Stomach smooth muscle (tissue), 2 donors: ENCODE data around the gene ANKRA2.

ENCODE experiments used
- H3K27ac ChIP-seq: one replicate; pipeline ENCODE4 v1.7.0; 2013; ENCODE audit warnings: mild to moderate bottlenecking, low read length, inconsistent platforms
- H3K27me3 ChIP-seq, 2 donors: one replicate each; pipeline ENCODE4 v1.7.0; 2013; ENCODE audit warnings: low read length in 2 of 2; ENCODE audit not compliant: insufficient read depth in 2 of 2, control insufficient read depth in 1 of 2
- H3K36me3 ChIP-seq, 2 donors: one replicate each; pipeline ENCODE4 v1.7.0; 2013; ENCODE audit warnings: low read length in 2 of 2; ENCODE audit not compliant: control insufficient read depth in 2 of 2, insufficient read depth in 2 of 2
- H3K4me1 ChIP-seq: one replicate; pipeline ENCODE4 v1.7.0; 2013; ENCODE audit warnings: low read length; ENCODE audit not compliant: control insufficient read depth, insufficient read depth
- H3K4me3 ChIP-seq, 2 donors: one replicate each; pipeline ENCODE4 v1.7.0; 2013; ENCODE audit warnings: low read length in 2 of 2
- H3K9ac ChIP-seq, 2 donors: one replicate each; pipeline ENCODE4 v1.7.0; 2013; ENCODE audit warnings: low read length in 2 of 2, mild to moderate bottlenecking in 1 of 2
- H3K9me3 ChIP-seq, 2 donors: one replicate each; pipeline ENCODE4 v1.7.0; 2013; ENCODE audit warnings: low read length in 2 of 2; ENCODE audit not compliant: control insufficient read depth in 2 of 2
- donor health status: healthy.
- donor health status: Pancreatic carcinoma.

ANKRA2 gene

DNA sequence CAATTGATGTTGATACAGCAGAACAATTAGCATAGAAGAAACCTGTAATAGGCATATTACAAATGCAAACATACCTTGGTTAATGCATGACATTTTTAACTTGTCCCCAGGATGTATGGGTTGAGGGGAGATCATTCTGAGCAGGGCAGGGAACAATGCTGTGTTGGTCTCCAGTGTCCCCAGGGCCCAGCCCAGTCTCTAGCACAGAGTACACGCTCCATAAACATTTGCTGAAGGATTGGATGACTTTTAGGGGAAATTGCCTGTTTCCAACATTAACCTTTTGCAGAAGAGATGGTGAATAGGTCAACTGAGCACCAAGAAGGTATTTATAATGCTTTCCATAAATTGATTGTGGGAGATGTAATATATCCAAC lies 20.0 kb downstream of the ANKRA2 start:
- no peak overlapping the region for H3K9ac ChIP-seq
- H3K36me3 ChIP-seq, result no peaks in the 10 kb centered on the region
- no peaks in the 10 kb centered on the region for H3K27me3 ChIP-seq
- H3K27ac ChIP-seq, result no peak overlapping the region
- H3K9me3 ChIP-seq, result no peaks in the 10 kb centered on the region
- H3K4me3 ChIP-seq, result no peak overlapping the region
- H3K4me1 ChIP-seq, result no peaks in the 10 kb centered on the region

DNA sequence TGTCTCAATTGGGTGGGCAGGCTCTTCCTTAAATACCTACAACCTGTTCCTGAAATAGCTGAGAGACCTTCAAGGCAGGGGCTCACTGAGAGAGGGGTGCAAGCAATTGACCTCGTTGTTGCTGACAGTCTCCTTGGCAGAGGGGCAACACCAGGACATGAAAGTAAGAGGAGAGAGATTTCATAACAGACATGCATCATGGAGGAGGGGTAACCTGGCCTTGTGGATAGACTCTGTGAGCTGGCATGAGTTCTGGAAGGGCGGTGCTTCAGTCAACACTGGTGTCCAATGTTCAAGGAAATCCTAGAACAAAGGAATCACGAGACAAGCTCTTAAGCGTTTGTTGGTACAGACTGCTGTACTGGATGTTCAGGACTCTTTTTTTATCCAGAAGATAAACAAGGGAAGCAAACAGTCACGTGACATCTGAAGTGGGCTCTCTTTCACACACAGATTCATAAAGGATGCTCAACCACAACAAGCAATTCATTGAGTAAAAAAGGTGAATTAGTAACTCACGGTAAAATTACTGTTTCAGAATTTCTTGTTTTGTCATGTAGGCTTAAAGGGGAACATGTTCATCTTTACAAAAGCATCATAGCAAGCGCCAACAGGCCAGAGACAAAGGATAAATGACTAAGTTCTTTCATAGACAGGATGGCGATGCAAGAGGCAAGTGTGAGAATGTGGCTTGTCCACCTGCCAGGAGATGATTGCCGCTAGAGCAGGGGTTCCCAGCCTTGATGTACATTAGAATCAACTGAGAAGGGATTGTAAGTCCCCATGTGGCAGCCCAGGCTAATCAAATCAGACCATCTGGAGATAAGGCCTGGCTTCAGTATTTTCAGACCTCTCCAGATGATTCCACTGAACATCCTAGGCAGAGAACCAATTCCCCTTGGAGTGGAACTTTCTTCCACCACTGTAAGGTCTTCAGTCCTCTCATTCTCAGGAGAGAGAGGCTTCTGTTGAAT lies 20.7 kb downstream of the ANKRA2 start:
- H3K27ac ChIP-seq, result no peak overlapping the region

DNA sequence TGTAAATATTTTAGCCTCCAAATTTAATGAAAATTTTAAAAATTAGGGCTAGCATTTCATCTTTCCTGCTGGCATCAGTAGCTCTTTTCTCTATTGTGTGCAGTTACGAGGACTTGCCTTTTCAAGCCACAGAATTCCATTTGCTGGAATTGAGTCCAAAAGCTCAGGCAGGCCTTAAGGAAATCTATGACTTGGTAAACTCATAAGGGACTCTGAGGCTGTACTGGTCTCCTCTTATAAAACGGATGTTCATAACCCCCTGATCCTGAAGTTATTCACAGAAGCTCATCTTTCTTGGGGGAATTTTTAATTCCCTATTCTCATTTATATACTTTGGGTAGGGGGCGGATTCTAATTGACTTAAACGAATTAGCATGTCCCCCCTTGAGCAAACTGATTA lies 23.4 kb downstream of the ANKRA2 start:
- Histone ChIP-seq H3K27ac (no peak overlapping the region), H3K27me3 (no peaks in the 10 kb centered on the region), H3K36me3 (no peaks in the 10 kb centered on the region), H3K9me3 (no peaks in the 10 kb centered on the region), H3K9ac (no peak overlapping the region), H3K4me3 (no peak overlapping the region), H3K4me1 (no peaks in the 10 kb centered on the region)

More for the DNA sequence above, 20.7 kb downstream of the ANKRA2 start:
- H3K4me3 ChIP-seq, result no peak overlapping the region
- no peak overlapping the region for H3K9ac ChIP-seq
- H3K9me3 ChIP-seq, result no peaks in the 10 kb centered on the region
- H3K4me1 ChIP-seq, result no peaks in the 10 kb centered on the region
- H3K36me3 ChIP-seq, result no peaks in the 10 kb centered on the region
- H3K27me3 ChIP-seq, result no peaks in the 10 kb centered on the region

DNA sequence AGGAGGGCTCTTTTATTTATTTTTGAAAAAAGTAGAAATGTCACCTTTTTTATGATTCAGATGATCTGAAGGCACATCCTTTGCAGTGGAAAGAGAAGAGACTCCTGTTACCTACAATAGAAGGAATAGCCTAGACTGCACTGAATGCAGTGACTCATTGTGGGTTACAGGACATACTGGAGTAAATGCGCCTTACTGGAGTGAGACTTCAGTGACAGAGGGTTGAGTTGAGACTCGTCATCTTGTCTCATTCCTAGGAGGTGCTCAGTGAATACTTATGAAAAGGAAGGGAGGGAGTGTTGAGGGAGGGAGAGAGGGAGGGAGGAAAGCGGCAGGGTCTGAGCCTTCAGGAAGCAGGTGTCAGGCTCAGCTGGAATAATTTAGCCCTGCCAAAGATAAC lies 25.2 kb downstream of the ANKRA2 start:
- H3K4me3 ChIP-seq, result no peak overlapping the region
- no peaks in the 10 kb centered on the region for H3K27me3 ChIP-seq
- no peaks in the 10 kb centered on the region for H3K36me3 ChIP-seq
- no peak overlapping the region for H3K9ac ChIP-seq
- no peaks in the 10 kb centered on the region for H3K9me3 ChIP-seq
- no peak overlapping the region for H3K27ac ChIP-seq
- no peaks in the 10 kb centered on the region for H3K4me1 ChIP-seq

DNA sequence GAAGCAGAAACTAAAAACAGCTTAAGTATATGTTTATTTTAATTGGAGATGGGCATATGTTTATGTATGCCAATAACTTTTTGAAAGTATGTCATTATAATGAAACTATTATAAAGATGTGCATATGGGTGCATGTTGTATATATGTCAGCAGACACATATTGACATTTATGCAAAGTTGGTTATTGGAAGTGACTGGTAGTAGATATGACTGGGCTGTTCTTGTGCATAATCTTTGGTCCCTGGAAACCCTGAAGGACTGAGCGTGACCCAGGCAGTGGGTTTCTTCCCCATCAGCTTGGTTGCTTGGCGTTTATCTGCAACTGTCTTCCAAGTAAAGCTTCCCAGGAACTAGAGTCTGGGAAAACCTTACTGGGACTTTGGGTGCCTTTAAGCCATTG lies 25.7 kb downstream of the ANKRA2 start:
- Histone ChIP-seq H3K36me3 (no peaks in the 10 kb centered on the region), H3K9ac (no peak overlapping the region), H3K9me3 (no peaks in the 10 kb centered on the region)

DNA sequence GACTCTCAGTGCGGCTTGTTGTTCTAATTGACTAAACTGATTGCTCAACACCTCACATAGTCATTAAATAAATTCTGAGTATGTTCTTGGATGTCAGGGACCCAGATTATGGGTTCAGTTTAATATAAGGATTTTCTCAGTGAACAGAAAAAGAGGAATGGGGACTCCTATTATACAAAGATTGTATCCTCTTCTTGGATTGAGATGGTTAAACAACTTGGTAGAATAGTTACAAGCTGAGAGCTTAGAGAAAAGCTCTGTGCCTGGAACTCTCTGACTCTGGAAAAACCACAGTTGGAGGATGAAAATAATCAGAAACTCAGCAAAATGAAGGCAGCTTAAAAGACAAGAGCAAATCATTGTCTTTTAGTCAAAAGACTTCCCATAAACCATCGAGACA lies 30.5 kb downstream of the ANKRA2 start:
- no peak overlapping the region for H3K4me3 ChIP-seq
- H3K9me3 ChIP-seq, result no peaks in the 10 kb centered on the region
- H3K4me1 ChIP-seq, result no peaks in the 10 kb centered on the region
- H3K27ac ChIP-seq, result no peak overlapping the region
- H3K27me3 ChIP-seq, result no peaks in the 10 kb centered on the region
- H3K36me3 ChIP-seq, result no peaks in the 10 kb centered on the region
- no peak overlapping the region for H3K9ac ChIP-seq

More for the DNA sequence above, 25.7 kb downstream of the ANKRA2 start:
- H3K4me3 ChIP-seq, result no peak overlapping the region
- H3K27me3 ChIP-seq, result no peaks in the 10 kb centered on the region
- no peaks in the 10 kb centered on the region for H3K4me1 ChIP-seq
- H3K27ac ChIP-seq, result no peak overlapping the region

DNA sequence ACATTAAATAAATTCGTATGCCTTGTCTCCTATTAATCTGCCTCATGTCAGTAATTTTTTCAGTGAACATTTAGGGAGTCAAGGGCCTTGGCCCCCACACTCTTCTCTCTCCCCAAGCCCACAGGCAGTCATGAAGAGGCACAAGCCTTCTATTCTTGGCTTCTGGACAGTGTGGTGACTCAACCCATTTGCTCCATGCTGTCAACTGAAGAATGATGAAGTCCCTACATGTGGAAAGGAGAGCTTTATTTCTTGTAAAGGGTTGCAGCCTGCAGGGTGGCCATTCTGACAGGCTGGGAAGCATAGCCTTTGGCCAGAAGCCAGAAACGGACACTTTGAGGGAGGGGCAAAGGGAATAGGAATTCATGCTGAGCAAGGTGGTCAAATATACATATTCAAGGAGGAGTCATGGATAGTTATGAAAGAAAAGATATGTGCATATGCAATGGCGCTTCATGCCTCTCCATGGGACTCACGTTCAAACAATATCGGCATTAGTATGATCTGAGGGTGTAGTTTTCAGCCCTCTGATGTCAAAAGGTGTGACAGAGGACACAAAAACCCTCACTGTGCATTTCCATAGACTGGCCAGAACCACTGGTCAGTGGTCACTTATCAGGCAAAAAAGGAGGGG lies 31.3 kb downstream of the ANKRA2 start:
- H3K9ac ChIP-seq, result no peak overlapping the region

DNA sequence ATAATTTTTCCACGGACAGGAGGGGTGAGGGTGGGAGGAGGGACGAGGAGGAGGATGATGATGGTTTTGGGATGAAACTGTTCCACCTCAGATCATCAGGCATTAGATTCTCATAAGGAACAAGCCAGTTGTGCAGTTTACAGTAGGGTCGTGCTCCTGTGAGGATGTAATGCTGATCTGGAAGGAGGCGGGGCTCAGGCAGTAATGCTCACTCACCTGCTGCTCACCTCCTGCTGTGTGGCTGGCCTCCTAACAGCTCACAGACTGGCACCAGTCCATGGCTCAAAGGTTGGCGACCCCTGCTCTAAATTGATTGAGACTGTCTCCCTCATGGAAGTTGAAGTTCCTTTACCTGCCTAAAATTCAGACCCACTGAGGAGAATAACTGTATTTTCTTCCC lies 33.2 kb downstream of the ANKRA2 start:
- H3K9ac ChIP-seq, result no peak overlapping the region

More for the DNA sequence above, 31.3 kb downstream of the ANKRA2 start:
- H3K27ac ChIP-seq, result no peak overlapping the region
- no peaks in the 10 kb centered on the region for H3K36me3 ChIP-seq
- H3K4me1 ChIP-seq, result no peaks in the 10 kb centered on the region
- H3K9me3 ChIP-seq, result no peaks in the 10 kb centered on the region
- no peak overlapping the region for H3K4me3 ChIP-seq
- H3K27me3 ChIP-seq, result no peaks in the 10 kb centered on the region

DNA sequence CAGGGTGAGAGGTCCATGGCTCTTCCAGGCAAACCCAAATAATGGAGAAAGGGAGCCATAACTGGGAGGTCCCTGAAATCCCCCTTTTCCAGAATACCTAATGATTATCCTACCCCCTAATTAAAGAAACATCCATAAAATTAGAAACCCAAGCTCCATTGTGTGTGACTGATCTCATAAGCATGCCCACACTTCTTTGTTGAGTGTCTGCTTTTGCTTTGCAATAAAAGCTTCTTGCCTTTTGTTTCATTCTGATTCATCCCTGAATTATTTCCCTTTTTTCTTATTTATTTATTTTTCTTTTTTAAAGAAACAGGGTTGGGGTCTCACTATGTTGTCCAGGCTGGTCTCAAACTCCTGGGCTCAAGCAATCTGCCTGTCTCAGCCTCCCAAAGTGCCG lies 34.1 kb downstream of the ANKRA2 start:
- no peaks in the 10 kb centered on the region for H3K4me1 ChIP-seq
- no peaks in the 10 kb centered on the region for H3K36me3 ChIP-seq
- no peak overlapping the region for H3K4me3 ChIP-seq
- H3K27me3 ChIP-seq, result no peaks in the 10 kb centered on the region
- H3K9me3 ChIP-seq, result no peaks in the 10 kb centered on the region
- no peak overlapping the region for H3K9ac ChIP-seq
- H3K27ac ChIP-seq, result no peak overlapping the region

More for the DNA sequence above, 33.2 kb downstream of the ANKRA2 start:
- Histone ChIP-seq H3K27ac (no peak overlapping the region), H3K27me3 (no peaks in the 10 kb centered on the region), H3K4me3 (no peak overlapping the region), H3K9me3 (no peaks in the 10 kb centered on the region), H3K36me3 (no peaks in the 10 kb centered on the region), H3K4me1 (no peaks in the 10 kb centered on the region)

DNA sequence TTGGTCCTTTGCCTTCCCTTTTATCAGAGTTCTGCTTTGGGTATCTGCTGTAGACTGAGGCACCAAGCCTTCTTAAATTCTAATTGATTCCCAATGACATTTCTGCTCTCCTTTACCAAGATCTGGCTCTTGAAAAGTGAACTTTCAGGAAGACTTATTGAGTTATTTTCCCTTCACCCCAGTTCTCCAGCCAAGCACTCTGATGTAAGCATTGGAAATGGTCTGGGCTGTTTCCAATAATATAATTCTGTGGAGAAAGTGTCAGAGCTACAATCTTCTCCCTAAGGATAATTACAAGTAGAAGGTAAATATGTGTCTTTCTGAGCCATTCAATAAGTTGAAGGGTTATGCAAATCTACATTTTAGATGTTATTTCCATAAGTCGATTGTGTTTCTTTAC lies 36.4 kb downstream of the ANKRA2 start:
- H3K4me3 ChIP-seq, result no peak overlapping the region
- H3K9me3 ChIP-seq, result no peaks in the 10 kb centered on the region
- no peaks in the 10 kb centered on the region for H3K27me3 ChIP-seq
- no peak overlapping the region for H3K27ac ChIP-seq
- H3K4me1 ChIP-seq, result peaks cover 3% of the 10 kb centered on the region
- no peaks in the 10 kb centered on the region for H3K36me3 ChIP-seq
- H3K9ac ChIP-seq, result no peak overlapping the region

DNA sequence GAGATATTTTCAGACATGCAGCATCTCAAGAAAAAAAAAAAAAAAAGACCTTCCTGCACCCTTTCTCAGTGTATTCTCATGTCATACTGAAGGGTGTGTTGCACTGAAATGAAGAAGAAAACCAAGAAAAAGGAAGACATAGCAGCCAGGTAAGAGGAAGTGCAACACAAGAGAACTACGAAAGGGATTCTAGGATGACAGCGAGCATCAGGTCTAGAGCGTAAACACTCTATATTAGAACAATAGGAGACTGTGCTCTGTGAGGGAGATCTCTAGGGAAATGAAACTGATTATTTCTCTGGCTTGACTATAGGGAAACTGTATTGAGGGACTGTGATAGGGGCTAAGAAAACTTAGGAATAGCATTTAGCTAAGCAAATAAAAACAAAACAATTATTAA lies 37.2 kb downstream of the ANKRA2 start:
- peaks cover 3% of the 10 kb centered on the region for H3K4me1 ChIP-seq
- H3K9me3 ChIP-seq, result no peaks in the 10 kb centered on the region
- no peak overlapping the region for H3K27ac ChIP-seq
- H3K4me3 ChIP-seq, result no peak overlapping the region
- H3K27me3 ChIP-seq, result no peaks in the 10 kb centered on the region
- no peak overlapping the region for H3K9ac ChIP-seq
- H3K36me3 ChIP-seq, result no peaks in the 10 kb centered on the region
